OCI-LY1 (cell line): ENCODE data around the gene ASIC3.

Experiments used
- CTCF ChIP-seq: fragments of 200-600 bp; sonication (generic), shearing (Covaris generic); IDR thresholded peaks from 2 replicates; pipeline ENCODE4 v1.5.1; 2017; ENCODE audit warnings: mild to moderate bottlenecking, antibody characterized with exemption, low read length, moderate library complexity, mixed read lengths
- EZH2 ChIP-seq: fragments of 200-600 bp; sonication (generic), shearing (Covaris generic); IDR thresholded peaks from 2 replicates; pipeline ENCODE4 v1.8.0; 2017; ENCODE audit warnings: borderline replicate concordance, mixed run types, mild to moderate bottlenecking, antibody characterized with exemption, low read length, moderate library complexity, mixed read lengths

GRCh38 chr7:151085691-151086620 lies 37.6 kb downstream of the ASIC3 start, which contains the start of gene AGAP3:
- no peak; the same call in 1 of the 2 replicates for TF ChIP-seq CTCF
- no peak for TF ChIP-seq EZH2
